Trophoblast cell (in vitro differentiated cells and primary cell): ENCODE data around the gene FCMR.
A peak's percentile ranks its signal among the peaks of the same experiment; 100 is the strongest.

Experiments
- DNase-seq, 2 donors: peaks; one replicate each; pipeline ENCODE4 v3.0.0-alpha.2; 2016
- H2AFZ ChIP-seq: 2 replicates; pipeline ENCODE4 v1.6.1; 2013; ENCODE audit warnings: low read length, moderate library complexity, mild to moderate bottlenecking; ENCODE audit not compliant: insufficient read depth, poor library complexity
- H2AK5ac ChIP-seq: 2 replicates; pipeline ENCODE4 v1.6.1; 2013; ENCODE audit warnings: mild to moderate bottlenecking, low read length
- H2BK120ac ChIP-seq: 2 replicates; pipeline ENCODE4 v1.6.1; 2013; ENCODE audit warnings: low read length, mild to moderate bottlenecking, moderate library complexity; ENCODE audit not compliant: insufficient read depth, poor library complexity
- H2BK12ac ChIP-seq: 2 replicates; pipeline ENCODE4 v1.6.1; 2013; ENCODE audit warnings: mild to moderate bottlenecking, low read length, moderate library complexity
- H2BK5ac ChIP-seq: 2 replicates; pipeline ENCODE4 v1.6.1; 2013; ENCODE audit warnings: low read length, low read depth, moderate library complexity, mild to moderate bottlenecking; ENCODE audit not compliant: poor library complexity
- H3K14ac ChIP-seq: 2 replicates; pipeline ENCODE4 v1.6.1; 2013; ENCODE audit warnings: mild to moderate bottlenecking, low read length
- H3K18ac ChIP-seq: 2 replicates; pipeline ENCODE4 v1.6.1; 2013; ENCODE audit warnings: mild to moderate bottlenecking, low read length
- H3K23ac ChIP-seq: 2 replicates; pipeline ENCODE4 v1.6.1; 2013; ENCODE audit warnings: low read length
- H3K27ac ChIP-seq: 2 replicates; pipeline ENCODE4 v1.5.1; 2013; ENCODE audit warnings: low read depth, mild to moderate bottlenecking, inconsistent platforms, low read length, moderate library complexity
- H3K27me3 ChIP-seq: 2 replicates; pipeline ENCODE4 v1.6.1; 2013; ENCODE audit warnings: inconsistent platforms, mild to moderate bottlenecking, low read length, moderate library complexity; ENCODE audit not compliant: insufficient read depth
- H3K36me3 ChIP-seq, 2 experiments: 1 replicate in 1 of 2; 2 replicates in 1 of 2; pipeline ENCODE4 v1.6.1; 2013; ENCODE audit warnings: low read length in 2 of 2, mild to moderate bottlenecking in 2 of 2, moderate library complexity in 1 of 2; ENCODE audit not compliant: insufficient read depth in 2 of 2, control insufficient read depth in 1 of 2
- H3K4ac ChIP-seq: 2 replicates; pipeline ENCODE4 v1.6.1; 2013; ENCODE audit warnings: low read depth, mild to moderate bottlenecking, low read length, moderate library complexity
- H3K4me1 ChIP-seq, 2 experiments: 1 replicate in 1 of 2; 2 replicates in 1 of 2; pipeline ENCODE4 v1.6.1; 2013; ENCODE audit warnings: low read length in 2 of 2, mild to moderate bottlenecking in 2 of 2, moderate library complexity in 1 of 2; ENCODE audit not compliant: insufficient read depth in 2 of 2, control insufficient read depth in 1 of 2
- H3K4me2 ChIP-seq: 2 replicates; pipeline ENCODE4 v1.6.1; 2013; ENCODE audit warnings: inconsistent platforms, mild to moderate bottlenecking, low read length, moderate library complexity
- H3K4me3 ChIP-seq: 2 replicates; pipeline ENCODE4 v1.5.1; 2013; ENCODE audit warnings: mild to moderate bottlenecking, low read depth, low read length, inconsistent platforms
- H3K79me1 ChIP-seq: one replicate; pipeline ENCODE4 v1.6.1; 2013; ENCODE audit warnings: low read length
- H3K79me2 ChIP-seq: 2 replicates; pipeline ENCODE4 v1.6.1; 2013; ENCODE audit warnings: low read length, mild to moderate bottlenecking; ENCODE audit not compliant: control insufficient read depth, insufficient read depth, poor library complexity
- H3K9ac ChIP-seq: 2 replicates; pipeline ENCODE4 v1.6.1; 2013; ENCODE audit warnings: mild to moderate bottlenecking, low read length
- H3K9me3 ChIP-seq: 2 replicates; pipeline ENCODE4 v1.6.1; 2013; ENCODE audit warnings: low read depth, mild to moderate bottlenecking, control low read depth, inconsistent platforms, low read length; ENCODE audit not compliant: insufficient read depth
- H4K12ac ChIP-seq: 2 replicates; pipeline ENCODE4 v1.6.1; 2013; ENCODE audit warnings: low read depth, mild to moderate bottlenecking, low read length, moderate library complexity
- H4K8ac ChIP-seq: 2 replicates; pipeline ENCODE4 v1.6.1; 2013; ENCODE audit warnings: low read depth, mild to moderate bottlenecking, low read length, moderate library complexity
- H4K91ac ChIP-seq: one replicate; pipeline ENCODE4 v1.6.1; 2013; ENCODE audit warnings: low read depth, mild to moderate bottlenecking, low read length, moderate library complexity
- WGBS: extraction: QIAGEN DNeasy Blood & Tissue Kit; methylation state at CpG from one replicate; pipeline ENCODE4 v1.1.7; 2013; ENCODE audit warnings: missing lambda C conversion rate; ENCODE audit not compliant: insufficient read length, insufficient coverage; ENCODE audit errors: extremely low coverage; 5-methylcytosine and 5-hydroxymethylcytosine counted together

FCMR gene

GRCh38 chr1:206864939-206865671 is 56.6 kb downstream of the FCMR start, which contains the start of gene IL20:
IL20 (plus strand) TSS chr1:206865623; CDS start chr1:206865853, 230 bp downstream.
- H2BK12ac ChIP-seq, result no peak within 1 kb of the TSS
- no peak within 1 kb of the TSS for H2AFZ ChIP-seq
- peaks cover 1% of the 10 kb centered on the region for H3K9me3 ChIP-seq

GRCh38 chr1:206863266-206863665 is 58.5 kb downstream of the FCMR start:
- Histone ChIP-seq H3K14ac (no peak overlapping the region), H3K23ac (no peak overlapping the region), H2AK5ac (no peak overlapping the region), H2BK5ac (no peak overlapping the region), H3K4me3 (no peak overlapping the region), H3K9ac (no peak overlapping the region), H3K4ac (no peak overlapping the region), H3K9me3 (peaks cover 2% of the 10 kb centered on the region), H4K91ac (no peak overlapping the region), H3K36me3 (no peaks in the 10 kb centered on the region), H3K4me2 (no peak overlapping the region), H2BK120ac (no peak overlapping the region), H2BK12ac (no peak overlapping the region), H3K4me1 (peaks cover 4% of the 10 kb centered on the region in 2 experiments), H3K79me2 (no peaks in the 10 kb centered on the region), H3K27ac (no peak overlapping the region), H2AFZ (no peak overlapping the region), H3K27me3 (peaks cover 1% of the 10 kb centered on the region), H3K18ac (no peak overlapping the region), H4K12ac (no peak overlapping the region), H3K79me1 (no peaks in the 10 kb centered on the region), H4K8ac (no peak overlapping the region)
- no peak for DNase-seq
- WGBS, result no CpG with 5 or more reads among the region's 1 CpG

More at GRCh38 chr1:206864939-206865671, 56.6 kb downstream of the FCMR start, which contains the start of gene IL20:
- no peak within 1 kb of the TSS for H3K9ac ChIP-seq
- DNase-seq, result peak; percentile 70 to 85
- no peak within 1 kb of the TSS for H4K91ac ChIP-seq
- H3K79me2 ChIP-seq, result no peaks in the 10 kb centered on the region
- no peak within 1 kb of the TSS for H3K4me3 ChIP-seq
- H3K36me3 ChIP-seq, result no peaks in the 10 kb centered on the region
- no peak within 1 kb of the TSS for H2AK5ac ChIP-seq
- no peak within 1 kb of the TSS for H3K4ac ChIP-seq
- no peaks in the 10 kb centered on the region for H3K27me3 ChIP-seq
- no peak within 1 kb of the TSS for H3K27ac ChIP-seq
- no peak within 1 kb of the TSS for H2BK5ac ChIP-seq
- no peak within 1 kb of the TSS for H4K8ac ChIP-seq
- no peaks in the 10 kb centered on the region for H3K4me1 ChIP-seq
- H3K14ac ChIP-seq, result no peak within 1 kb of the TSS
- no peaks in the 10 kb centered on the region for H3K79me1 ChIP-seq
- H3K18ac ChIP-seq, result no peak within 1 kb of the TSS
- H3K4me2 ChIP-seq, result no peak within 1 kb of the TSS
- no peak within 1 kb of the TSS for H4K12ac ChIP-seq
- H2BK120ac ChIP-seq, result no peak within 1 kb of the TSS
- no CpG with 5 or more reads among the region's 19 CpGs for WGBS
- H3K23ac ChIP-seq, result no peak within 1 kb of the TSS

GRCh38 chr1:206860165-206860564 is 61.6 kb downstream of the FCMR start:
- H2BK120ac ChIP-seq, result no peak overlapping the region
- no peak overlapping the region for H3K9ac ChIP-seq
- no peak overlapping the region for H3K4ac ChIP-seq
- H3K4me2 ChIP-seq, result no peak overlapping the region
- no peak overlapping the region for H3K4me3 ChIP-seq
- no peak overlapping the region for H3K27ac ChIP-seq
- H2AFZ ChIP-seq, result no peak overlapping the region
- H3K14ac ChIP-seq, result no peak overlapping the region
- no peak overlapping the region for H4K91ac ChIP-seq
- H3K27me3 ChIP-seq, result peaks cover 1% of the 10 kb centered on the region
- H3K4me1 ChIP-seq, result peaks cover 4% of the 10 kb centered on the region in 2 experiments
- no peak overlapping the region for H3K23ac ChIP-seq
- no peak for DNase-seq
- H3K79me1 ChIP-seq, result no peaks in the 10 kb centered on the region
- H2BK5ac ChIP-seq, result no peak overlapping the region
- H3K79me2 ChIP-seq, result no peaks in the 10 kb centered on the region
- H4K8ac ChIP-seq, result no peak overlapping the region
- no peak overlapping the region for H4K12ac ChIP-seq
- peaks cover 2% of the 10 kb centered on the region for H3K9me3 ChIP-seq
- no peaks in the 10 kb centered on the region for H3K36me3 ChIP-seq
- H2AK5ac ChIP-seq, result no peak overlapping the region
- H2BK12ac ChIP-seq, result no peak overlapping the region
- H3K18ac ChIP-seq, result no peak overlapping the region
- no CpG with 5 or more reads among the region's 4 CpGs for WGBS

GRCh38 chr1:206859082-206859521 is 62.6 kb downstream of the FCMR start:
- Histone ChIP-seq H4K8ac (no peak overlapping the region), H4K12ac (no peak overlapping the region), H2BK120ac (no peak overlapping the region), H3K4me2 (no peak overlapping the region), H2BK5ac (no peak overlapping the region), H3K4me1 (peaks cover 4 to 6% of the 10 kb centered on the region in 2 experiments), H3K4ac (no peak overlapping the region), H3K27me3 (peaks cover 1% of the 10 kb centered on the region), H3K79me1 (no peaks in the 10 kb centered on the region), H3K23ac (no peak overlapping the region), H3K27ac (no peak overlapping the region), H3K4me3 (no peak overlapping the region), H3K9me3 (peaks cover 2% of the 10 kb centered on the region), H3K14ac (no peak overlapping the region), H3K36me3 (no peaks in the 10 kb centered on the region), H2AFZ (no peak overlapping the region), H3K9ac (no peak overlapping the region), H2AK5ac (no peak overlapping the region), H2BK12ac (no peak overlapping the region), H3K79me2 (no peaks in the 10 kb centered on the region), H3K18ac (no peak overlapping the region), H4K91ac (no peak overlapping the region)
- DNase-seq, result peak in 1 of 2 donors; percentile 64
- WGBS, result no CpG with 5 or more reads among the region's 5 CpGs
